NCI-H1105 (cell line): ENCODE results near the gene THEM5.
A peak's percentile ranks its signal among the peaks of the same experiment; 100 is the strongest.

Source experiments
- DNase-seq: peaks from one replicate; lab custom pipeline; 2025; lab: John Stamatoyannopoulos, UW

Gene THEM5

DNA sequence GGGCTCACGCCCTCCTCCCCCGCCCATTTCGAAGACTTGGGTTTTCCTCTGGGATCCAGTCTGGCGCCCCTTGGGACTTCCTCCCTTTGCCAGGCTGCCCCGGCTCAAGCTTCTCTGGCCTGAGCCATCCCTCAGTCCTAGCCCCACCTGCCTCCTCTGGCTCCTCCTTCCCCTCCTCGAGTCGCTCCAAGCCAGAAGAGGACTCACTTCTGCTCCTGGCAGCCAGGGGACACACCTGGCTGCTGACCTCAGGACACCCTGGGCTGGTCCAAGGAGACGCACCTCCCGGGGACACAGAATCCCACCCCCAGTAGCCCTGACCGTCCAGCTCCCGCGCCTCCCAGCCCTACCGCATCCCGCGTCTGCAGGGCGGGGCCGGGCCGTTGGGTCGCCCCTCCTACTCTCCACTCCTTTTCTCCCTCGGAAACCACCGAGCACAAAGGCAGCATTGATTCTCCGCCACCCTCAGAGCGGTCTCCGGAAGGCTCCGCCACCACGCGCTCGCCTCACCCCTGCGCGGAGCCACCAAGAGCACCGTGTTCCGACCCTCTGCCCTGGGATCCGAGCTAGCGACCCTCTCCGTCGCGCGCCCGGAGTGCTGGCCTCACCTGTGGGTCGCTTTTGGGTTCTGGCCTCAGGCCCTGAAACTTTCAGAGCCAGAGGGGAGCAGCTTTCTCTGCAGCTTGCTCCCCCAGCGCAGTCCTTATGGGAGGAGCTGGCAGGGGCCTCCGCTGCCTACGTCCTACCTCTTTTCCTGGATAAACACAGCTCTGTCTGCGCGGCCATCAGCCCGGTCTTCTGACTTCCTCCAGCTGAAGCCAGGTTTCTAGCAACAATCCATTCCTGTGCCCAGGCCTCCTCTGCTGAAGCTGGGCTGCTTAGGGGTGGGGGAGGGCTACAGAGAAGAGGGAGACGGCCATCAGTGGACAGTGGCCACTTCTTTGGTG is 13.8 kb downstream of the THEM5 start, which contains the start of gene C2CD4D:
Gene C2CD4D (minus strand): TSS at position 364 of the 947 bp plus-strand sequence. CDS start 831 bp downstream, outside the sequence.
- DNase-seq: peak; percentile 83

DNA sequence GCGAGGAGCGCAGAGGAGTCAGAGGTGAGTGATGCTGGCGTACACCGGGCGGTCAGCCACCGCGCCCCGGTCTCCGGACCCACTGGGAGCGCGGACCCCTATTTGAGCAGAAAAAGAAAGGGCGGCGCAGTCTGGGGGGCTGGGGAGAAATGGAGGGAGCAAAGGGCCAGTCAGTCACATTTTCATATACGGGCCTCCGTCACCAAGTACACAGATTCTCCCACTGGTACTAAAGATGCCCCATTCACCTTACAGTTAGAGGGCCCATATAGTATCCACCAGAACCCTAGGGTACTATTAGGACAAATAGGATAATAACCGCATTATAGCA is 14.5 kb downstream of the THEM5 start:
- no peak for DNase-seq

DNA sequence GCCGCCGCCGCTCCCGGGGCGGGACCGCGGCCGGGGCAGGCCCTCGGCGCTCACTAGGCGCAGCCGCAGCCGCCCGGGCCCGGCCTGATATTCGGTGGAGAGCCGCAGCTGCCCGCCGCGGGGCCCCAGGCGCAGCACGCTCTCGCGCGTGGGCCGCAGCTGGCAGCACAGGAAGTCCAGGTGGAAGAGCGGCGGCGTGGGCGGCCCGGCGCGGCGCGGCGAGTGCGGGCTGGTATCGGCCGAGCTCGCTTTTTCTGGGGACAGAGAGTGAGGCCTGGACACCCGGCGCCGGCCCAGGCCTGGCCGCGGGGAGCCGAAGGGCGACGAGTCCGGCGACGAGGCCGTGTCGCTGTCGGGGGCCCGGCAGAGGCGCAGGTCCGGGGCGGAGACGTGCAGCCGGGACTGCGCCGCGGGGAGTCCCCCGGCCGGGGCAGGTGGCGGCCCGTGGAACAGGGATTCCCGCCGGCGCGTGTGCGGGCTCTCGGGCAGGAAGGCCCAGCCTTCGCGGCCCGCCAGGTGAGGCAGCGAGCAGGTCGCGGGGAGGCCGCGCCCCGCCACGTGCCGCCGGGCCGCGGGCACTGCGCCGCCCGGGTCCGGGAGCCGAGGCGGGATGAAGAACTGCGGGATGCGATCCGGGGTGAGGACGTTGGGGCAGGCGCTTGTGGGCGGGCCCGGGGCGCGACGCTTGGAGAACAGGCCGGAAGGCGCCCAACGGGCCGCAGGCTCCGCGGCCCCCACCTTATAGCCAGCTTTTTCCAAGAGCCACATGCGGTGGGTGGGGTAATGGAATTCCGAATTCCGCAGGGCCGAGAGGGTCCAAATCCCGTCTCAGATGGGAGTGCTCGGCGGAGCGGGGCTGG is 15.1 kb downstream of the THEM5 start:
- no peak for DNase-seq

DNA sequence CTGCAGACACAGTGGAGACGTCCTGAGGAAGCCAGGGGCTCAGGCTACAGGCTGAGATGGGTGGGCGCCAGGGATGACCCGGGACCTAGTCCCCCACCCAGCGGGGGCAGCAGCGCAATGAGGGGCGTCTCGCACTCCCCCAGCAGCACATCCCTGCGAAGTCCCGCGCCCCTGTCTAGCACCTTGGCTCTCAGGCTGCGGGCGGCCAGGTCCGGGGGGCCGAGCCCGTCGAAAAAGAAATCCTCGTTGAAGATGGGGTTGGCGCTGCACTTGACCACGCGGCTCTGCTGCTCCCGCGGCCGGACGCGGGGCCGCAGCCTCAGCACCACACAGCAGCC is 15.7 kb downstream of the THEM5 start:
- no peak for DNase-seq

DNA sequence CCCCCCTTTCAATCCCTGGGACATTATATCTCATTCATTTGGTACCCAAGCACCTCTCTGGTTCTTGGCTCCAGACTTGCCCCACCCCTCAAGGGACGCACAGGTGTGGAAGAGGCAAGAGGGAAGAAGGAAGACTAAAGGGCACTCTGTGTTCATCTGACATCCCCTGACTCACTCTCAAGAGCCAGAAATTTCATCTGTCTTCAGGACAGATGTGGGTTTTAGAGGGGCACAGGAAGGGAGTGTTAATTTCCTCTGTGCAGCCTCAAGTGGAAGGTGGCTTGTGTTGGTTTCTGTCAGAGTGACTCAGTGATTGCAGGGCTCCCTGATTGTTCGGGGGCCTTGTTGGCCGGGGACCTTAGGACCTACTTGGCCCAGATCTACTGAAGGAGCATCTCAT is 16.3 kb downstream of the THEM5 start:
- DNase-seq: no peak

DNA sequence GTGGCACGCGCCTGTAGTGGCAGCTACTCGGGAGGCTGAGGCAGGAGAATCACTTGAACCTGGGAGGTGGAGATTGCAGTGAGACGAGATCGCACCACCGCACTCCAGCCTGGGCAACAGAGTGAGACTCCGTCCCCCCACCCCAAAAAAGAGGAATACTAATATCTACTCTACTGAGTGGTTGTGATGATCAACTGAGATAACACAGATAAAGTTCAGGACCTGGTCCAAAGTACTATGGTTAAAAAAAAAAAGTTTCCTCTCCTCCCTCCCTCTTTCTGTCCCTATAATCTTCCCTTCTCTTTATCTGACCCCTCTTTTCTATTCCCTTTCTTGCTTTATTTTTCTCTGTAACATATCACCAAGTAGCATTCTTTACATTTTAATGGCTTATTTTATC is 17.9 kb downstream of the THEM5 start:
- DNase-seq: no peak

DNA sequence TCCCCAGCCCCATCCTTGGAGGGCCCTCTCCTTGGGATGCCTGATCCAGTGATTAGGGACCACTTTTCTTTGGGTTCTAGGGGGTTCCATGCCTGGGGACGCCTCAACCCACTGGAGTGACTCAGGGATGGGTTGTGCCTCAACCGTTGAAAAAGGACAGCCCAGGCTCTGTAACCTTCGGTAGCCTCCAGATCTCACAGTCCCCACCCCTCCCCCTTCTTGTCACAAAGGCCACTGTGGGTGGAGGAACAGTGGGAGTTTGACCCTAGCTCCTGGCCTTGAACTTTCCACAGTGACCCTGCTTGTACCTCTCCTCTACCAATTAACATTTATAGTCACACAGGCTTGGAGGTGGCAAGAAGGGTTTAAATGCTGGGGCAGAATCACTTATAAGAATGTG is 19.3 kb downstream of the THEM5 start:
- DNase-seq: no peak

DNA sequence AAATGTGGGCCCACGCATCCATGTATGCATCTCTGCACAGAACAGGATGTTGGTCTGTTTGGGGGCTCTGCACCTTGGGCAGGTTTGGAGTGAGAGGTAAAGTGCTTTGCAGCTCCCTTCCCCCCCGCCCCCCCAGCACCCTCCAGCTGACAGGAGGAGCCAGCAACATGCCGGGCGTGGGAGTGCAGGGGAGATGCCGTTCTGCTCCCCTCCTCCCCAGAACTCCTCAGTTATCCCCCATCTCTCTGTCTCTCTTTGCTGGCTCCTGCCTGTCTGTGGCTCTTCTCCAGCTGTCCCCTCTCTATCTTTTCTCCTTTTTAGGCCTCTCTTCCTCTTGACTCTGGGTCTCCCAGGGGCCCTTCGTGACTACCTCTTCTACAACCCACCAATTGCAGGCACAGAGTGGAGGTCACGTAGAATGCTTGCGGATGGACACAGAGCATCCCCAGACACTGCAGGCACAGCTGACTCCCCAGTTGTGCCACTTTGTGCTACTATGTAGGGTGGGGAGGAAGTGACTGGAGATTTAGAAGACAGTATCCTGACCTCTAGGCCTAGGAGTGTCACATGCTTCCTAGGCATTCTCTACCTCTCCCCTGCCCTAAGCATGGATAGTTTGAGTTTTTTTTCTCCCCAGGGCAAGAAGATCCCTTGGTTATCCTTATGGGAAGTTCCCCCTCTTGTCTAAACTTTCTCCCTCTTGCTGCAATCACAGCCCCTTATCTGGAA is 20.2 kb downstream of the THEM5 start:
- no peak for DNase-seq

DNA sequence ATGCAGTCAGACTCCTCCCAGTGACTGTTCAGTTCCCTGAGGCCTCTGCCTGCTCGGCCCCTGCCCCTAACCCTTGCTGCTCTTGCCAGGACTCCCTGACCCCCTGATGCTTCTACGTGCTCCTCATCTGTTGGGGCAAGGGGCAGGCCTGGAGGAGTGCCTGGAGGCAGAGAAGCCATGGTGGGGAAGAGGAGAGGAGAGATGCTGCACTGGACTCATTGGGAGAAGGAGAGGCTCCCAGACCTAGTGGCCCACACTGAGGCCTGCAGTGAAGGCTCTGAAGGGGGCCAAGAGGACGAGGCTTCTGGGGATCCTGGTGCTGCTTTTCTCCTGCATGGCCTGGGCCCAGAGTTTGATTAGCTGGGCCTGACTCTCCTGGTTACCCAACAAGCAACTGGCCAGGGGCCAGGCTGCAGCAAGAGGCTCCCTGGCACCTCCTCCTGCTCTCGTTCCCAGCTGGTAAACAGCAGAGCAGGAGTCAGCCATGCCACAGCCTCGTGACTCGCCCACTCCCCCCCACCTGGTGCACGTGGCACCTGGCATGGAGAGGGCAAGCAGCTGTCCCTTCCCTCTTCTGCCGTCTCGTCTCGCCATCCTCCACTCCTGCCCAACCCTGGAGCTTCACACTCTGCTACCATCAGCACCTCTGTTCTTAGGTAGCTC is 21.1 kb downstream of the THEM5 start:
- DNase-seq: peak; percentile 91

DNA sequence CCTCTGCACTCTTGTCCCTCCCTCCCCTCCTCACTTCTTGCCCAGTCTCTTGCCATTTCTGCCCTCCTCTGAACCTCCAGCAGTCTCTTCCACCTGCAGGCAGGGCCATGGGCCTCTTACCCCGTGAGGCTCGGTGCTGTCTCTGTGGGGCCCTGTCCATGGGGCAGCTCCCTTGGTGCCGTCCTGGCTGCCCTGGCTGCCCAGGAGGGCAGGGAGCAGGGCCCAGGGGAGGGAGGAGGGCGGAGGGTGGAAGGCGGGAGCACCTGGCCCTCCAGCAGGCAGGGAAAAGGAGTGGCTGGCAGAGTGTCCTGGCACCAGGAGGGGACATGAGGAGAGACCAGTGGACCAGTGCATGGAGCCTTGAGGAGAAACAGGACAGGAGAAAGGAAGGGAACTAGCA is 21.9 kb downstream of the THEM5 start, which contains the start of gene RORC:
Gene RORC (minus strand): TSS at position 198 of the 400 bp plus-strand sequence. CDS start 38 bp downstream, at position 160.
- no peak for DNase-seq

DNA sequence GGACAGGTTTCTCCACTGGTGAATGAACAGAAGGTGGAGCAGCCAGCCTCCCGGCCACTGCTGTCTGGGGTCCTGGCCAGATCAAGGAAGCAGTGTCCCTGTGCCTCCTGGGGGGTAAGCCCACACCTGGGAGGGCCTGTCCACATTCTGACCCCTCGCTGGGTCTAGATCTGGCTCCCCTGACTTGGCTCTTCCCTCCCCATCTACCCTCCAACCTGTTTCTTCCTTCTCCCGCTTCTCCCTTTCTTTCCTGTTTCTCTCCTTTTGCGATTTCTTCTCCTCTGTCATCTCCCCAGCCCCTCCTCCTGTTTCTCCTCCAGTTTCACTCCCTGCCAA is 22.3 kb downstream of the THEM5 start:
- DNase-seq: no peak

DNA sequence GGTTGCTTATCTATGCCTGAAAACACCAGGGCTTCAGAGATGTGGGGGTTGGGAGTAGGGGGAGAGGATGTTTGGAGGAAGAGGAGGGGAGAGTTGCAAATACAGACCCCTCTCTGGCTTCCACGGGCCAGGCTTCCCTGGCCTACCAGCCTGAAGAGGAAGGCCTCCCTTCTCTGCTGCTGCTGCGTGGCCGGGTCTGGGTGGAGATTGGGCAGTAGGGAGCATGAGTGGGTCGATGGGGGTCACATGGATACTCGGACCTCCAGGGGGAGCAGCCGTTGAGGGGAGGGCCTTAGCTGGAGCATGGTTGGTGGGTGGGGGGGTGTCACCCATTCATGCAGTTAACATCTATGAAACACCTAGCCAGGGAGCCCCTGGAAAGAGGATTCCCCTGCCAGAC is 23.5 kb downstream of the THEM5 start:
- DNase-seq: no peak

DNA sequence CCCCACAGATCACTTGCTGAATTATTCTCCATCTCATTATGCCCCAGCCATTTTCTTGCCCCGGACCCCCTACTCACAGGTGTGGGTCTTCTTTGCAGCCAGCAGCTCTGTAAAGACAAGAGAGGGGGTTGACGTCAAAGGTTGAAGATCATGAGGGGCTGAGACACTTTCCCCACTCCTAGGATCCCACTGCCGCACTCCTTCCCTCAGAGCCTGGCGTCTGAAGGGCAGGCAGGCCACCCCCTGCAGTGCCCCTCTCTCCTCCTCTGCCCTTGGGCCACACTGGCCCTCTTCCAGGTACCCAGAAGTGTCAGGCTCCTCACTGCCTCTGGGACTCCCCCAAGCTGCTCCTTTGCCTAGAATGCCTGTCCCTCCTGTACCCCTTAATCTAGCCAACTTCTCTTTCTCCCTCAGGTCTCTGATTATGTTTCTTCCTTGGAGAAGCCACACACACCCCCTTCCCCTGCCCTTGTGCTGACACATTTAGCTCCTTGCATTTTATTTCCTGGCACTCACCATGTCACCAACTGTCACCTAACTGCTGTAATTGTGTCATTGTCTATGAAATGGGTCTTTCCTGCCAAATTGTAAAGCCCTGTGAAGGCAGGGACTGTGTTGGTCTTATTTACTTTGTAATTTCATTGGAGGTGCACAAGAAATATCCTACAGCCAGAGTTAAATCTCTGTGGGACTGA is 24.0 kb downstream of the THEM5 start:
- DNase-seq: no peak

DNA sequence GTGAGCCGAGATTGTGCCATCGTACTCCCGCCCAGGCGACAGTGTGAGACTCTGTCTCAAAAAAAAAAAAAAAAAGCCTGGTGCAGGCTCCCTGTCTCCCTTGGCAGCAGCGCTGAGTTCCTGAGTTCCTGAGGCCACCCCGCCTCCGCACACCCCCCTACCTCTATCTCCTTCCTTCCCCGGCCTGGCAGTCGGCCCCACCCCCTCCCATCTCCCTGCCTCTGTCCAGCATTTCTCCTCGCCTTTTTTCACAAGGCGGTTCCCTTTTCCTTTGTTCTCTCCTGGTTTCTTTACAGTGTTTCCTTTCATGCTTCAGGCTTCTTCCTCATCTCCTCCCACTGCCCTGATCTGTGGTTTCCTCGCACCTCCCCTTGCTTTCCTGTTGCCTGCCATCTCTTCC is 24.6 kb downstream of the THEM5 start:
- no peak for DNase-seq

DNA sequence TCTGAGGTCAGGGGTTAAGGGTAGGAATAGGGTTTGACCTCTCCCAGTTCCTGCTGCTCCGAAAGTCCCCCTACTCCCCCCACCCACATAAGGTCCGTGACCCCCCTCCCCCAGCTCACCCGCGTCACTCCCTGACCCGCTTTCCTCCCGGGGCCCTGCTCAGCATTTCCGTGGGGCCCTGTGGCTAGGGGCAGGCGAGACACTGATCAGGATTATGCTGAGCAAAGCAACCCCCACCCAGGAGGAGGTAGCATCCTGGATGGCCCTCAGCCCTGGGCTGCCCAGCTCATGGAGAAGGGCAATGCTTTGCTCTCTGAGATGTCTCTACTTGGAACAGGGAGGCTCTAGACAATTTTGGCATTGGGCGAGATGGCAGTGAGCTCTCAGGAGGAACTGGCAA is 25.7 kb downstream of the THEM5 start:
- DNase-seq: no peak

DNA sequence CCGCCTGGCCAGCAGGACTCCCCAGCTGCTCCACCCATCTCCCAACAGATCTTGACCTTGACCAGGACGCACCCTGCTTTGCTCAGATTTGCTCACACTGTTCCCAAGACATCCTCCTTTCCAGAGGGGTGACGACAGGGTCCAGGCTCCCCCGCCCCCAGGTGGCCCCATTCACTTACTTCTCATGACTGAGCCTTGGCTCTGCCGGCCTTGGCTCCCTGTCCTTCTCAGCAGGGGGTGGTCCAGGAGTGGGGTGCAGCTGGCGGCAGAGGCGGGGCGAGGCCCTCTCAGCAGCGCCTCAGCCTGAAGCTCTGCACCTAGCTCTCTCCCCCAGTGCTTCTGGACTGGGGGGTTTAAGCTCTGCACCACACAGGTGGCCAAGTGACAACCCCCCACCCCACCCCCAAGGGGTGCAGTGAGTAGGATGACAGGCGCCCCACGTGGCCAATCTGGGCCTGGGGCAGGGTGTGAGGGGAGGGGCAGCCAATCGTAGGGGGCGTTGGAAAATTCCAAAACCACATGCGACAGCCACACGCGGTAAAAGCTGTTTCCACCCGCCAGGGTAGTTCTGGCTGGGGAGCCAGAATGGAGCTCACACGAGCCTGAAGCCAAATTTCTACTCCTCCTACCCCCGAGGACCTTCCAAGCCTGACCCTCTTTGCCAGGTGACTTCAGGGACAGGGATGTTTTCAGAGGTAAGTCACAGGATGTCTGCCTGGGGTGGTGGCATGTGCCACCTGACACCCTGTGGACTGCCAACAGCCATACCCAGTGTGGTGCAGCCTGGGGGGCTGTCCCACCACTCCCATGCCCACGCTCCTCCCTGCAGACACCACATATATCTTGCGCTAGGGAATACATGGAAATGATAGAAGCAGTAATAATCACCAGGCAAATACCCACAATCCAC is 27.5 kb downstream of the THEM5 start:
- DNase-seq: no peak

DNA sequence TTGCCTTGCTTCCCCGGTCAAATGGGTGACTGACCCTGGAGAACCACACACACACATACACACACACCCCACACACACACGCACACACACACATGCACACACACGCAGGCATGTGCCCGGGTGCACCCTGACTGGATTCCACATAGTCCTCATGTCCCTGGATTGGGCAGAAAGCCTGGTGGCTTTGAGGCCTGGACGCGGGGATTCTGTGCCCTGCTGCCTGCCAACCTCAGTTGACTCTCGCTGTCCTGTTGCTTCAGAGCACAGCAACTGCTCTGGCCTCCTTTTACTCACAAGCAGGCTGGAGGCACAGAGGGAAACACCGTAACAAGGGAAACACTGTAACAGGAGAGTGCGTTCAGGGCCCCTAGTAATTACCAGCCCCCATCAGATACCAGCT is 28.3 kb downstream of the THEM5 start:
- DNase-seq: no peak

DNA sequence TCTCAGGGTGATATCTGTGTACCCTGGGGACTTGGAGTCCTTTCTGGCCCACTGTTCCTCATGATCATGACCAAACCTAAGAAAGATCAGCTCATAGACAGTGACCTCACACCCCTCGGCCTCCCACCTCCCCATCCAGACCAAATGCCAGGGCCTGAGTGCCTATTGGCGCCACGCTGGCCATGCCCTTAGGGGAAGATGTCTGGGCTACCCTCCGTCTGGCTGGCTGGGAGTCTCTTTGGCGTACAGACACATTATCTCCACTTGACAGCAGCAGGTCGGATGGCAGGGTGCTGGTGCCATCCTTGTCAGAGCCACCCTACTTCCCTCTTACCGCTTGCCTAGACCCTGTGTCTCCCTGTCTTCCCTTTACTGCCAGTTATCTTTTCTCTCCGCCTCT is 30.3 kb downstream of the THEM5 start:
- DNase-seq: no peak

DNA sequence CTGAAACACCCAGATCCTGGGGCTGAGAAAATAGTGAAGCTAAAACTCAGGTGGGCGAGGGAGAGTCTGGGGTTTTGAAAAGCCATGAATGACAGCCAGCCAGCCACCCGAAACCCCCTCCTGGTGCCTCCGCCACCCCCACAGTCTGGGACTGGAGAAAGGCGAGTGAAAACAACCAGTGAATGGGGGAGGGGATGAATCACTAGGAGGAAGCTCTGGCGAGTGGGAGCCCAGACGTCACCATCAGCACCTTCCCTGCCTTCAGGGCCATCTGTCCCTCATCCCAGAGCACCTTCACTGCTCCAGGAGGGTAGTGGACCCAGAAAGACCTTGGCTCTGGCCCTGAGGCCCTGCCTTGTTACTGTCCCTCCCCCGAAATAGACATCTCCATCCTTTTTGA is 31.1 kb downstream of the THEM5 start:
- no peak for DNase-seq

DNA sequence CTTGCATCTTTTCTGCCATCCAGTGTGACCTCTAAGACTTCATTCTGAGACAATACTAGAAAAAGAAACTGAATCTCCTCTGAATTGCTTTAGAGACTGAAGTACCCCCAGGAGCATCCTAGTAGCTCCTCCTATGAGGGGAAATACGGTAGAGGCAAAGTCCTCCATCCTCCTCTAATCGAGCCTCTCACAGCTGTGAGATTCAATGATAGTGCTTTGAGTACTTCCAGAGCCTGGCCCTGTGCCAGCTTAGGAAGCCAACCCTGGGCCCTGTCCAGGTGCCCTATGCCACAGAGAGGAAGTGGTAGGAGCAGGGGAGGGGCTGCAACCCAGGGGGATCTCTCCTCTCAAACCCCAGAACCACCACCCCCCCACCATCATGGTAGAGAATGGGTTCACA is 32.6 kb downstream of the THEM5 start:
- peak; percentile 82 for DNase-seq
